Activated CD8-positive, alpha-beta T cell treated with anti-CD3 and anti-CD28 coated beads for 36 hours (primary cell): ENCODE measurements around the gene MYCBP. TPM values are rescaled to one million over a fixed set of nuclear protein-coding genes. Genes with fewer than 3 reads are reported as not detected.

Source experiments
- ATAC-seq: fragments of 200-7000 bp; cut with Tn5 transposase; one replicate; pipeline ENCODE4 v1.10.0; 2021; ENCODE audit warnings: mild to moderate bottlenecking, moderate library complexity
- CTCF ChIA-PET: fragments of 350-600 bp; sonication (Branson Sonifier 250); formaldehyde crosslinking; loops from one replicate; lab custom pipeline; 2021; ENCODE audit warnings: antibody characterized with exemption; lab: Charles Lee
- POLR2A ChIA-PET: fragments of 350-600 bp; sonication (Branson Sonifier 250); formaldehyde crosslinking; loops from one replicate; lab custom pipeline; 2021; ENCODE audit warnings: antibody characterized with exemption; lab: Charles Lee
- DNase-seq: peaks from one replicate; pipeline ENCODE4 v3.0.0-alpha.2; 2020
- H3K27ac Mint-ChIP-seq: one replicate; pipeline ENCODE4 v1.8.0; 2021; ENCODE audit warnings: mild to moderate bottlenecking, mixed read lengths
- H3K27me3 Mint-ChIP-seq: one replicate; pipeline ENCODE4 v1.8.0; 2021; ENCODE audit warnings: mixed read lengths
- H3K36me3 Mint-ChIP-seq: one replicate; pipeline ENCODE4 v1.8.0; 2021; ENCODE audit warnings: low read depth, mixed read lengths
- H3K4me1 Mint-ChIP-seq: one replicate; pipeline ENCODE4 v1.8.0; 2021; ENCODE audit warnings: low read depth, mixed read lengths
- H3K4me3 Mint-ChIP-seq: one replicate; pipeline ENCODE4 v1.8.0; 2021; ENCODE audit warnings: mild to moderate bottlenecking, moderate library complexity, mixed read lengths
- H3K9me3 Mint-ChIP-seq: one replicate; pipeline ENCODE4 v1.8.0; 2021; ENCODE audit warnings: mixed read lengths
- intact Hi-C: fragments of 100-400 bp; cut with micrococcal nuclease; formaldehyde crosslinking; loops from one replicate; pipeline ENCODE4 v1.10.0; 2022
- total RNA-seq, 2 experiments: library from RNA; stranded (reverse); gene quantifications; one replicate each; pipeline ENCODE4 v1.2.3, GENCODE V29; 2021
- TF ChIP-seq, protein P1 (sequence below): fragments of 200-600 bp; IDR thresholded peaks from one replicate; pipeline ENCODE4 v1.8.0; 2022; ENCODE audit warnings: antibody characterized with exemption, mild to moderate bottlenecking

Gene MYCBP
- total RNA-seq, 2 experiments from 2014 or later = 45.6 to 46.4 TPM

DNA sequence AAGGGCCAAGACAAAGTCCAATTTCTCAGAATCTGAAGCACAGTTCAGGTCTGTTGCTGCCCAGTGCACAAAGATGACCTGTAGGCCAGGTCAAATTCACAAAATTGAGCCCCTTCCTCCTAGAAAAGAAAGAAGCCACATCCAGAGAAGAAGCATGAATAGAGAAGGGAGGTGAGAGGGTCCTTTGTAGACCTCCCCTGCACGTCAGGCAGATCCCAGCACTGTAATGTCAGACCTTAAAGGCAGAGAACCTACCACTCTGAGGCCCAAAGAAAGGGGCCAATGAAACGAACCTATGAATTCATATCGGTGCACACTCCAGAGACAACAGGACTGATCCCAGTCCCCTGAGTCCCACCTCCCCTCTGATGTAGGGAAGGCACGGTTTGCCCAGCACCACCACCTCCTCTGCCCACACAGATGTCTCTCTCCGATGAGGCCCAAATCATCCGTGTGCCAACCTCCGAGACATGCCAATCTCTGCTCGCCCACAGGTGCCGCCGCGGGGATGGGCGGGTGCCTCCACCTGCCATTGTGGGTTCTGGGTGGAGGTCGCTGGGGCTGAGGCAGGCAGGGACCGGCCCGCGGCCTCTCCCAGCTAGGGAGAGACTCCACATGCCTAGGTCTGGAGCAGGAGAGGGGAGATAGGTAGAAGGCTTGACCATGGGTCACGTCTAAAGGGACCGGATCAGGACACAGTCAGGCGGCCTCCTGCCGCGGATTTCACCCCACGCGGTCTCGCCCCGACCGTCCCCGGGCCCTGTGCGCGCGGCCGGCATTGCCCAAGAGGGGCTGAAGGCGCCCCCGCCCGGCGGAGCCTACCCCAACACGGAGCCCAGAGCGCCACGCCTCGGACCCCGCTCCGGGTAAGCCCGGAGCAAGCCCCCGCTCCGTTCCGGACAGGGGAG is 55.6 kb downstream of the MYCBP start:
- Mint-ChIP-seq H3K4me1 (peaks cover 7% of the 10 kb centered on the region), H3K36me3 (no peaks in the 10 kb centered on the region), H3K4me3 (no peak overlapping the region), H3K27me3 (peaks cover 70% of the 10 kb centered on the region), H3K9me3 (no peaks in the 10 kb centered on the region), H3K27ac (no peak overlapping the region)
- CTCF ChIA-PET = interaction anchor here (1.2 to 8.3 kb wide), 3 partner anchors 10 to 42 kb away, joined by 3 to 67 read pairs (median 6); no protein-coding TSS in a partner anchor
- intact Hi-C loops = no loop called here
- POLR2A ChIA-PET = no interaction called here
- ATAC-seq = no peak
- DNase-seq = no peak
- TF ChIP-seq, protein P1, sequence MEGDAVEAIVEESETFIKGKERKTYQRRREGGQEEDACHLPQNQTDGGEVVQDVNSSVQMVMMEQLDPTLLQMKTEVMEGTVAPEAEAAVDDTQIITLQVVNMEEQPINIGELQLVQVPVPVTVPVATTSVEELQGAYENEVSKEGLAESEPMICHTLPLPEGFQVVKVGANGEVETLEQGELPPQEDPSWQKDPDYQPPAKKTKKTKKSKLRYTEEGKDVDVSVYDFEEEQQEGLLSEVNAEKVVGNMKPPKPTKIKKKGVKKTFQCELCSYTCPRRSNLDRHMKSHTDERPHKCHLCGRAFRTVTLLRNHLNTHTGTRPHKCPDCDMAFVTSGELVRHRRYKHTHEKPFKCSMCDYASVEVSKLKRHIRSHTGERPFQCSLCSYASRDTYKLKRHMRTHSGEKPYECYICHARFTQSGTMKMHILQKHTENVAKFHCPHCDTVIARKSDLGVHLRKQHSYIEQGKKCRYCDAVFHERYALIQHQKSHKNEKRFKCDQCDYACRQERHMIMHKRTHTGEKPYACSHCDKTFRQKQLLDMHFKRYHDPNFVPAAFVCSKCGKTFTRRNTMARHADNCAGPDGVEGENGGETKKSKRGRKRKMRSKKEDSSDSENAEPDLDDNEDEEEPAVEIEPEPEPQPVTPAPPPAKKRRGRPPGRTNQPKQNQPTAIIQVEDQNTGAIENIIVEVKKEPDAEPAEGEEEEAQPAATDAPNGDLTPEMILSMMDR = no peak

- DNase-seq = peak; percentile 42
Measured at GRCh38 chr1:38815903-38816627, 57.1 kb downstream of the MYCBP start.

GRCh38 chr1:38814984-38815464 is 58.1 kb downstream of the MYCBP start:
- intact Hi-C loops = no loop called here
- no peak for ATAC-seq

More at GRCh38 chr1:38815903-38816627, 57.1 kb downstream of the MYCBP start:
- intact Hi-C loops = no loop called here
- POLR2A ChIA-PET = no interaction called here
- TF ChIP-seq, protein P1 = no peak
- Mint-ChIP-seq H3K27me3 (peaks cover 64% of the 10 kb centered on the region), H3K27ac (no peak overlapping the region), H3K4me1 (peaks cover 7% of the 10 kb centered on the region), H3K4me3 (no peak overlapping the region), H3K9me3 (no peaks in the 10 kb centered on the region), H3K36me3 (no peaks in the 10 kb centered on the region)
- CTCF ChIA-PET = no interaction called here
- peak; percentile 76 for ATAC-seq

DNA sequence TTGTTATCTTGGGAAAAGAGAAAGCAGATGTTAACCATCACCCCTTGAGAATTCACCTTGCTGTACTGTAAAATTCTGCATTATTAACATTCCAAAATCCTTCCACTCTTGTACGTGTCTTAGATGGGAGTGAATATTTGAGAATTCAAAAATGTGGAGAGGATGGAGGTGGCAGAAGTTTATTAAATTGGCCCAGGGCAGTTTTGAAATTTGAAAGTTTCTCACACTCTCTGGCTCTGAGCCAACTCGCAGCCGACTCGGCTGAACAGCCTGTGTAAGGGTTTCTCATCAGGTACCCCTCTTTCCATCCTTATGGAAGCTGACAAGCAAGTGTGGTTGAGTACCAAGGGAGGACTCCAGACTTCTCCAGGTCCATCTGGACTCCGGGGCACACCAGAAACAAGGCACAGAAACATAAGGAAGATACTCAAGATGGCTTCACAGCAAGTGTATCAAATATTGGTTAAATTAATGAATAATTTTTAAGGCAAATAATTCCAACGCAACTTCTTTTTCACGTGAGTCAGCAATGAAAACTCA is 58.6 kb downstream of the MYCBP start:
- CTCF ChIA-PET = no interaction called here
- Mint-ChIP-seq H3K27ac (no peak overlapping the region), H3K9me3 (no peaks in the 10 kb centered on the region), H3K36me3 (no peaks in the 10 kb centered on the region), H3K27me3 (peaks cover 61% of the 10 kb centered on the region), H3K4me1 (peaks cover 7% of the 10 kb centered on the region), H3K4me3 (no peak overlapping the region)
- no peak for ATAC-seq
- no peak for DNase-seq
- TF ChIP-seq, protein P1 = no peak
- POLR2A ChIA-PET = no interaction called here
- intact Hi-C loops = no loop called here

More at GRCh38 chr1:38814984-38815464, 58.1 kb downstream of the MYCBP start:
- ChIA-PET POLR2A (no interaction called here), CTCF (no interaction called here)
- no peak for DNase-seq
- Mint-ChIP-seq H3K4me1 (peaks cover 7% of the 10 kb centered on the region), H3K9me3 (no peaks in the 10 kb centered on the region), H3K36me3 (no peaks in the 10 kb centered on the region), H3K4me3 (no peak overlapping the region), H3K27me3 (peaks cover 64% of the 10 kb centered on the region), H3K27ac (no peak overlapping the region)
- TF ChIP-seq, protein P1 = no peak
